H9 (cell line): ENCODE measurements around the gene LINC00305. TPM values are rescaled to one million over a fixed set of nuclear protein-coding genes. Genes with fewer than 3 reads are reported as not detected.

ENCODE experiments used
- DNase-seq: peaks from one replicate; pipeline ENCODE4 v3.0.0-alpha.2; 2017
- H2AFZ ChIP-seq: one replicate; pipeline ENCODE4 v1.6.1; 2013; ENCODE audit warnings: mild to moderate bottlenecking, low read length, control low read depth, moderate library complexity
- H2AK5ac ChIP-seq: 2 replicates; pipeline ENCODE4 v1.6.1; 2013; ENCODE audit warnings: low read length, control low read depth, mixed read lengths; ENCODE audit not compliant: insufficient read length
- H2BK120ac ChIP-seq: one replicate; pipeline ENCODE4 v1.6.1; 2013; ENCODE audit warnings: low read depth, mild to moderate bottlenecking, low read length, control low read depth, inconsistent platforms; ENCODE audit not compliant: poor library complexity, severe bottlenecking
- H2BK12ac ChIP-seq: 2 replicates; pipeline ENCODE4 v1.6.1; 2013; ENCODE audit warnings: low read length, control low read depth, mixed read lengths, low read depth; ENCODE audit not compliant: insufficient read length
- H2BK15ac ChIP-seq: 2 replicates; pipeline ENCODE4 v1.6.1; 2013; ENCODE audit warnings: low read depth, low read length, control low read depth
- H2BK20ac ChIP-seq: one replicate; pipeline ENCODE4 v1.6.1; 2013; ENCODE audit warnings: low read depth, mild to moderate bottlenecking, low read length, control low read depth, inconsistent platforms; ENCODE audit not compliant: poor library complexity, severe bottlenecking
- H2BK5ac ChIP-seq: 2 replicates; pipeline ENCODE4 v1.6.1; 2013; ENCODE audit warnings: low read length, control low read depth, mixed read lengths; ENCODE audit not compliant: insufficient read length
- H3K14ac ChIP-seq: 2 replicates; pipeline ENCODE4 v1.6.1; 2013; ENCODE audit warnings: low read length, control low read depth; ENCODE audit not compliant: insufficient read depth
- H3K18ac ChIP-seq: 2 replicates; pipeline ENCODE4 v1.6.1; 2013; ENCODE audit warnings: low read depth, mild to moderate bottlenecking, mixed read lengths, low read length, control low read depth; ENCODE audit not compliant: insufficient read length
- H3K23ac ChIP-seq: 2 replicates; pipeline ENCODE4 v1.6.1; 2013; ENCODE audit warnings: low read length, control low read depth, mixed read lengths, low read depth; ENCODE audit not compliant: insufficient read length
- H3K23me2 ChIP-seq: 2 replicates; pipeline ENCODE4 v1.6.1; 2013; ENCODE audit warnings: low read depth, mild to moderate bottlenecking, mixed read lengths, low read length, control low read depth; ENCODE audit not compliant: insufficient read length, poor library complexity, severe bottlenecking
- H3K27ac ChIP-seq: 2 replicates; pipeline ENCODE4 v1.5.1; 2013; ENCODE audit warnings: low read length, control low read depth, mixed read lengths, low read depth; ENCODE audit not compliant: insufficient read length
- H3K27me3 ChIP-seq: 2 replicates; pipeline ENCODE4 v1.6.1; 2013; ENCODE audit warnings: low read length, control low read depth, inconsistent platforms; ENCODE audit not compliant: insufficient read depth
- H3K4ac ChIP-seq: 2 replicates; pipeline ENCODE4 v1.6.1; 2013; ENCODE audit warnings: low read depth, mild to moderate bottlenecking, control low read depth, inconsistent platforms, low read length, moderate library complexity
- H3K4me1 ChIP-seq: 2 replicates; pipeline ENCODE4 v1.6.1; 2013; ENCODE audit warnings: low read length, control low read depth, inconsistent platforms; ENCODE audit not compliant: insufficient read depth
- H3K4me2 ChIP-seq: 2 replicates; pipeline ENCODE4 v1.6.1; 2013; ENCODE audit warnings: low read length, control low read depth, mixed read lengths; ENCODE audit not compliant: insufficient read length, insufficient read depth
- H3K56ac ChIP-seq: 2 replicates; pipeline ENCODE4 v1.6.1; 2013; ENCODE audit warnings: low read depth, mild to moderate bottlenecking, mixed read lengths, low read length, control low read depth; ENCODE audit not compliant: insufficient read length
- H3K79me1 ChIP-seq: 2 replicates; pipeline ENCODE4 v1.6.1; 2013; ENCODE audit warnings: low read depth, mild to moderate bottlenecking, moderate library complexity, low read length, control low read depth, inconsistent platforms; ENCODE audit not compliant: insufficient read depth, poor library complexity, severe bottlenecking
- H3K79me2 ChIP-seq: 2 replicates; pipeline ENCODE4 v1.6.1; 2013; ENCODE audit warnings: low read length, control low read depth, inconsistent platforms; ENCODE audit not compliant: insufficient read depth
- H3K9ac ChIP-seq: 2 replicates; pipeline ENCODE4 v1.6.1; 2013; ENCODE audit warnings: low read length, control low read depth, mixed read lengths; ENCODE audit not compliant: insufficient read length; ENCODE audit errors: extremely low read depth
- H3K9me3 ChIP-seq: one replicate; pipeline ENCODE4 v1.6.1; 2013; ENCODE audit warnings: low read depth, low read length, inconsistent platforms; ENCODE audit not compliant: control insufficient read depth
- H3T11ph ChIP-seq: one replicate; pipeline ENCODE4 v1.6.1; 2013; ENCODE audit warnings: mild to moderate bottlenecking, low read length, control low read depth, inconsistent platforms
- H4K20me1 ChIP-seq: one replicate; pipeline ENCODE4 v1.6.1; 2013; ENCODE audit not compliant: control insufficient read depth, insufficient read length, insufficient read depth
- H4K5ac ChIP-seq: 2 replicates; pipeline ENCODE4 v1.6.1; 2013; ENCODE audit warnings: low read depth, mild to moderate bottlenecking, mixed read lengths, low read length, control low read depth; ENCODE audit not compliant: insufficient read length
- H4K8ac ChIP-seq: replicated peaks from 2 replicates; pipeline ENCODE4 v1.6.1; 2013; ENCODE audit warnings: low read length, control low read depth, mixed read lengths, low read depth; ENCODE audit not compliant: insufficient read length
- H4K91ac ChIP-seq: 2 replicates; pipeline ENCODE4 v1.6.1; 2013; ENCODE audit warnings: low read depth, mild to moderate bottlenecking, moderate library complexity, mixed read lengths, low read length, control low read depth; ENCODE audit not compliant: insufficient read length
- H3K27ac Mint-ChIP-seq, 3 experiments: 2 replicates in 2 of 3; 3 replicates in 1 of 3; pipeline ENCODE4 v1.8.0; 2020 to 2021; ENCODE audit warnings: mixed read lengths in 3 of 3, mild to moderate bottlenecking in 1 of 3, moderate library complexity in 1 of 3
- H3K27me3 Mint-ChIP-seq: 2 replicates; pipeline ENCODE4 v1.8.0; 2021; ENCODE audit warnings: low read depth, mild to moderate bottlenecking, moderate library complexity, mixed read lengths
- H3K36me3 Mint-ChIP-seq, 3 experiments: 2 replicates in 2 of 3; 3 replicates in 1 of 3; pipeline ENCODE4 v1.8.0; 2020 to 2021; ENCODE audit warnings: low read depth in 3 of 3, mixed read lengths in 3 of 3; ENCODE audit not compliant: insufficient read depth in 1 of 3
- H3K4me1 Mint-ChIP-seq, 2 experiments: 2 replicates each; pipeline ENCODE4 v1.8.0; 2020; ENCODE audit warnings: mixed read lengths in 2 of 2
- H3K4me3 Mint-ChIP-seq, 2 experiments: 2 replicates in 1 of 2; 3 replicates in 1 of 2; pipeline ENCODE4 v1.8.0; 2020 to 2021; ENCODE audit warnings: mild to moderate bottlenecking in 2 of 2, mixed read lengths in 2 of 2, moderate library complexity in 1 of 2
- H3K9me3 Mint-ChIP-seq, 2 experiments: 2 replicates in 1 of 2; 3 replicates in 1 of 2; pipeline ENCODE4 v1.8.0; 2020; ENCODE audit warnings: mild to moderate bottlenecking in 2 of 2, mixed read lengths in 2 of 2, moderate library complexity in 1 of 2
- WGBS: extraction: QIAGEN DNeasy Blood & Tissue Kit; methylation state at CpG from one replicate; pipeline ENCODE4 v1.1.7; 2013; ENCODE audit warnings: missing lambda C conversion rate, low lambda C conversion rate, mixed read lengths; ENCODE audit not compliant: insufficient read length; ENCODE audit errors: extremely low coverage; 5-methylcytosine and 5-hydroxymethylcytosine counted together
- total RNA-seq: library from RNA; stranded (reverse); gene quantifications from 2 replicates; pipeline ENCODE4 v1.2.1, GENCODE V29; 2021
- TF ChIP-seq, protein P1 (sequence below): fragments of 200-600 bp; sonication (generic); conservative IDR thresholded peaks from 3 replicates; pipeline ENCODE4 v1.8.0; 2021; ENCODE audit warnings: antibody characterized with exemption, mild to moderate bottlenecking

LINC00305 gene
- total RNA-seq, 1 experiment from 2014 or later, result not detected

DNA sequence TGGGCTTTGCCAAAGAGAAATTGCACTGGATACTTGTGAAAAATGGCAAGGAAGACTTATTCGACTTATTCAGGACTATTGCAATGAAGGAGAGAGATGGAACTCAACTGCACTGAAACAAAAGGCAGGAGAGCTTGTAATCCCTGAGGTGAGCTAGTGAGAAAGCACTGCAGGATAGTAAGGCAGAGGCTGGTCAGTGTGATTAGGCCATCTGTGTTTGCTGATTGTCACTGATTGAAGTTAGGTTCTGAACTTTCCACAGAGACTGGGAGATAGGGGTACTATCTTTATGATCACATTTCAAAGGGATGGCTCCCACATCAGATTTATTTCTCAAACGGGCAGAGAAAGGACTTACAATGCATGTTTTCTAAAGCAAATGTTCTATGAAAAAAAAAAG, 96.1 kb downstream of the LINC00305 start:
- no CpG with 5 or more reads among the region's 2 CpGs for WGBS
- no peak overlapping the region for H3K23ac ChIP-seq
- H3K27ac ChIP-seq, result no peak overlapping the region
- H3K56ac ChIP-seq, result no peak overlapping the region
- Mint-ChIP-seq H3K27me3 (peaks cover 59% of the 10 kb centered on the region), H3K4me3 (no peak overlapping the region), H3K36me3 (no peaks in the 10 kb centered on the region), H3K9me3 (no peaks in the 10 kb centered on the region; a peak in 1 of 5 replicates), H3K27ac (no peak overlapping the region), H3K4me1 (peaks cover 12 to 18% of the 10 kb centered on the region in 2 experiments)
- no peak overlapping the region for H3T11ph ChIP-seq
- no peak overlapping the region for H2BK120ac ChIP-seq
- H2BK5ac ChIP-seq, result no peak overlapping the region
- no peak overlapping the region for H3K18ac ChIP-seq
- H2BK12ac ChIP-seq, result no peak overlapping the region
- H3K9ac ChIP-seq, result no peak overlapping the region
- no peak overlapping the region for H3K4me2 ChIP-seq
- no peak for DNase-seq
- no peak overlapping the region for H3K4ac ChIP-seq
- peaks cover 18% of the 10 kb centered on the region; the same call in 1 of the 2 replicates for H3K27me3 ChIP-seq
- H3K9me3 ChIP-seq, result no peaks in the 10 kb centered on the region
- no peaks in the 10 kb centered on the region for H3K4me1 ChIP-seq
- no peak overlapping the region for H4K8ac ChIP-seq
- H3K79me1 ChIP-seq, result no peaks in the 10 kb centered on the region
- H3K14ac ChIP-seq, result no peak overlapping the region
- H4K91ac ChIP-seq, result no peak overlapping the region
- no peaks in the 10 kb centered on the region for H3K79me2 ChIP-seq
- no peaks in the 10 kb centered on the region for H4K20me1 ChIP-seq
- H2BK15ac ChIP-seq, result no peak overlapping the region
- H2BK20ac ChIP-seq, result no peak overlapping the region
- H2AK5ac ChIP-seq, result no peak overlapping the region
- no peaks in the 10 kb centered on the region for H3K23me2 ChIP-seq
- TF ChIP-seq, protein P1, sequence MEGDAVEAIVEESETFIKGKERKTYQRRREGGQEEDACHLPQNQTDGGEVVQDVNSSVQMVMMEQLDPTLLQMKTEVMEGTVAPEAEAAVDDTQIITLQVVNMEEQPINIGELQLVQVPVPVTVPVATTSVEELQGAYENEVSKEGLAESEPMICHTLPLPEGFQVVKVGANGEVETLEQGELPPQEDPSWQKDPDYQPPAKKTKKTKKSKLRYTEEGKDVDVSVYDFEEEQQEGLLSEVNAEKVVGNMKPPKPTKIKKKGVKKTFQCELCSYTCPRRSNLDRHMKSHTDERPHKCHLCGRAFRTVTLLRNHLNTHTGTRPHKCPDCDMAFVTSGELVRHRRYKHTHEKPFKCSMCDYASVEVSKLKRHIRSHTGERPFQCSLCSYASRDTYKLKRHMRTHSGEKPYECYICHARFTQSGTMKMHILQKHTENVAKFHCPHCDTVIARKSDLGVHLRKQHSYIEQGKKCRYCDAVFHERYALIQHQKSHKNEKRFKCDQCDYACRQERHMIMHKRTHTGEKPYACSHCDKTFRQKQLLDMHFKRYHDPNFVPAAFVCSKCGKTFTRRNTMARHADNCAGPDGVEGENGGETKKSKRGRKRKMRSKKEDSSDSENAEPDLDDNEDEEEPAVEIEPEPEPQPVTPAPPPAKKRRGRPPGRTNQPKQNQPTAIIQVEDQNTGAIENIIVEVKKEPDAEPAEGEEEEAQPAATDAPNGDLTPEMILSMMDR, result no peak
- H4K5ac ChIP-seq, result no peak overlapping the region
- no peak overlapping the region for H2AFZ ChIP-seq
